Activated CD8-positive, alpha-beta memory T cell treated with anti-CD3 and anti-CD28 coated beads for 1 hour (primary cell): Measurements from ENCODE around the gene ZNF516.

Experiments
- DNase-seq, 2 donors: peaks; one replicate each; pipeline ENCODE4 v3.0.0-alpha.2; 2020; ENCODE audit warnings: low read depth in 1 of 2; ENCODE audit errors: extremely low read depth in 1 of 2

Gene ZNF516

DNA sequence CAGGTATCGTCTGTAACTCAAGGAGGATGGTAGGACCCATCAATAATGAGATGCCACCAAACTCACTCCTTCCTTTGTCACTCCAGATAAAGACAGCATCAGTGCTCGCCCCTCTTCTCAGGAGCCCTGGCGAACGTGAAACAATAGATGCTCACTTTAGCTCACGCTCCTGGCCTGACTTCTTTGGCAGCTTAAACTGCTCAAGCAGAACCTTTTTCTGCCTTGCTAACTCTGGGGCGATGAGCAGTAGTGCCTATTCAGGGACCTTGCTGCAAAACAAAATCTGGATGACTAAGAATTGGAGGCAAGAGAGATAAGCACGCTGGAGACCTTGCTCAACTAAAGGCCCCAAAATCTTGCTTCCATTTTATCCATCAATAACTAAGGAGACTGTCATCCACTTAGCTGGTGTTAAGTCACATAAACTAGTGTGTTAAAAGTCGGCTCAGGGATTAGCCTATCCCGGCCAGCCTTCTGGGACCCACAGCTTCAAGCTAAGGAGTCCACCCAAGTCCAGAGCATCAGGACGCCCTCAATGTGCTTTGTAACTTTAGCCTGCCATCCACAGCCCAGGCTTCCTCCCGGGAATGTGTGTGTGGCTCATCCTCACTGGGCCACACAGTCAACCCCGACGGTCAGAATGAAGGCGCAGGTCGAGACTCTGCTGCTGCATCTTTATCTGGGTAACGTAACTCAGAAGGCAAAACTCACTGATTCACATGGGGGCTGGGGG lies 38.9 kb downstream of the ZNF516 start:
- no peak for DNase-seq

GRCh38 chr18:76455003-76455676 lies 39.9 kb downstream of the ZNF516 start:
- DNase-seq, result no peak

GRCh38 chr18:76454418-76454817 lies 40.6 kb downstream of the ZNF516 start:
- no peak for DNase-seq

DNA sequence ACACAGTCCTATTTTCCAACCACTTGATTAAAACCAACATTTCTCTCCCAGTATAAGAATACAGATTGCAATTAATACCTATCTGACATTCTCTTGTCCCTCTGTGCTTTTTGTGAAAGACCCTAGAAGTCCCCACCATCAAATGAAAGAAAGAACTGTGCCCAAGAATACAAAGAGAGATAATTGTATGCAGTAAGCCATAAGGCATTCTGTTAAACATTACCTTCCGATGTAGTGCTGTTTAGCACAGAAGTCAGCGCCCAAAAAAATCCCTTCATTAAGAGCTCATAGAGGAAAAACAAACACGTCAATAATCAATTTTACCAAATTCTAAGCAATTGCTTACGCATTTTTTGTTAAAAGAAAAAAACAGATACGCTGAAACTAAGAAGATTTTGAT lies 41.1 kb downstream of the ZNF516 start:
- DNase-seq, result no peak

DNA sequence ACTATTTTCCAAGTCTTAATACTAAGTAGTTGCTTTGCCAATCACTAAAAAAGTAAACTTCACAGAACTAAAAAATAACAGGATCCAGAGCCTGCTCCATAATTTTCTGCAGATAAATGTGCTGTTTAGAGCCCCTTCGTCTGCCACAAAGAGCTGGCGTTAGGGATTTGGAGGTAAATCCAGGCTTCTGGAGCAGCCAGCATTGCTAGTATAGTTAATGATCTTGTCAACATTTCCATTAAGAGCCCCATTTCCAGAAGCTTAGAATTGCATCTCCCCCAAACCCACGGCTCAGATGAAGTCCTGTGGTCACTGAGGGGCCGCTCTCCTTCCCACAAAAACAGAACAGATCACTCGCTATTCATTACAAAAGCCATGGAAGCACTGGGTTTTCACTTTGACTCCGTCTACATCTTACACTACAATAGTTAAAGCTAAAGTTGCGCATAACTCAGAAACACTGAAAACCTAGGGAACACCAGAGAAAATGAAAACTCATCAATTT lies 41.9 kb downstream of the ZNF516 start:
- no peak for DNase-seq

DNA sequence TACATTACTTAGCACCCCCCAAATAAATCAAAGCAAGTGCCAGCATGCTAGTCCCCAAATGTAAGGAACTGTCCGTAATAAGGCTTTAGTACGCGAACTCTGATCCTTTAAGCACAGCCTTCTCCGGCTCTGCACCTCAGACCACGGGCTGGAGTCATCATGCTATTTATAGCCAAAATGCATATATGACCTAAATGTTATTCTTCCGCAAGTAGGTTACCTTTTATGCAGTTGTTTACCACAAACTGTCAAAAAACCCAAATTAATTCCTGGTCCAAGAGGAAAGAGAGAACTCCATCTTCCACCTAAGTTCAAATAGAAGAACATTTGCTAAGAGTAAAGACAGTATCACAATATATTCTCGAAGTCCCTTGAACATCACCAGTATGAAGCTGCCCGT lies 42.7 kb downstream of the ZNF516 start:
- no peak for DNase-seq

DNA sequence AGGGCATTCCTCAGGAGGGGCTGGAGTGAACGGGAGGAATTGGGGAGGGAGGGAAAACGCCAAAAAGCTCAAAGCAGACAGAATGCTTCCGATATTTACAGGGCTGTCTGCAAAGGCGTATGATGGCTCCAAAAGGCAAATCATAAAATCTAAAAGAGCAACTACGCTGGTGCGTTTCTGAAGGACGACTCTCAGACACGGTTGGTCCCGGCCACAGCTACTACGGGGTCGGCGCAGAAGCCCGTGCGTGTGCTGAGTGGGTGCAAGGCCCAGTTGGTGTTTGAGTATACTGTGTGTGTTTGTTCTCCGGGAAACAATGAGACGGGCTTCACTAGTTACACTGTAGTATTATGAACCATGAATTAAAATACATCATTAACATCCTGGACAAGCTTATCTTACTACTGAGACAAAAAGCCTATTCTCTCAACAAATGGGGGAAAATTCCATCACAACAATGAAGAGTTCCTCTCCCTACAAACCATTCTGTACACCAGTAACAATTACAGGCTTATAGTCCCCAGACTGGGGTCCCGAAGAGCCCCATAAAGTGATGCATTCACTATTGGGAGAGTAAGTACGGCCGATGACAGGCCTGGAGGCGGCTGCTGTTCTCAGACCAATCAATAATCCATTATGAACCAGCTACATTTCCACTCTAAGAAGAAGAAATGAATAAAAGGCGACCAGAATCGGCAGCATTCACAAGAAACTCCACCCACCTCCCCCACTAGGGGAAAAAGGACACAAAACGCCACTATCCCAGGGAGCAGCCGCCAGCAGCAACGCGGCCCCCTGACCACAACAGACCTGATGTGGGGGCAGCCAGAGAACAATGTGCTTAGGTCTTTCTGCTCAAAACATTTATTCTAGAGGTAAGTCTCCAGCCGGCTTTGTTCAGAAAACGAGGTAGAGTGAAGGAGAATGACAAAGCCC lies 43.4 kb downstream of the ZNF516 start:
- no peak for DNase-seq

- DNase-seq, result no peak
Measured at GRCh38 chr18:76450452-76451395, 44.3 kb downstream of the ZNF516 start.

- DNase-seq, result no peak
Measured at GRCh38 chr18:76449111-76449453, 46.0 kb downstream of the ZNF516 start.

GRCh38 chr18:76448256-76449110 lies 46.6 kb downstream of the ZNF516 start:
- no peak for DNase-seq

DNA sequence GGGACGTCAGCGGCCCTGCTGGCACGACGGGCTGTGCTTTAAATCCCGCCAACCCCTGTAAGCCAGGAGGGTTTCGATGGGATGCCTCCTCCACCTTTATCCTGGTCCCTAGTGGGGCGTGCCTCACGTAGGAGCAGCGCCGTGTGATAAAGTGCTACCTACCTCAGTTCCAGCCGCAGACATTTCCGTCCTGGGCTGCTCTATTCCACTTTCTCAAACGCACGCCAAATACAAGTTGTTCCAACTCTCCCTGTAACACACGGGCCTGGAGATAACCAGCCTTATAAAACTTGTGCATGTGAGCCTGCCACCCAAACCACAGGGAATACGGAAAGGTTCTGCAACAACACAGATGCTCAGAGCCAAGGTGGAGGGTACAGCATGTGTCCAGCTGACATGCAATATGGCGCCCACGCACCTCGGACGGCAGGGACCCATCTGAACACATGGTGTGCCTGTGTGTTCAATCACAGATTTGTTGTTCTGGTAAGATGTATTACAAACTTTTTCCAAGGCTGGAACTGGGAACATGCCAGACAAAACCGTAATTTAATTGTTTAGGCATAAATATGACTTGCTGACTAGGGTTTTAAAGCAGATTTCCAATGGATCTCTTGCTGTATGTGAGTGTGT lies 47.7 kb downstream of the ZNF516 start:
- DNase-seq, result no peak

- DNase-seq, result no peak
Measured at GRCh38 chr18:76446321-76447257, 48.5 kb downstream of the ZNF516 start.

- DNase-seq, result no peak
Measured at GRCh38 chr18:76445741-76446232, 49.3 kb downstream of the ZNF516 start.

GRCh38 chr18:76445275-76445674 lies 49.8 kb downstream of the ZNF516 start:
- no peak for DNase-seq

DNA sequence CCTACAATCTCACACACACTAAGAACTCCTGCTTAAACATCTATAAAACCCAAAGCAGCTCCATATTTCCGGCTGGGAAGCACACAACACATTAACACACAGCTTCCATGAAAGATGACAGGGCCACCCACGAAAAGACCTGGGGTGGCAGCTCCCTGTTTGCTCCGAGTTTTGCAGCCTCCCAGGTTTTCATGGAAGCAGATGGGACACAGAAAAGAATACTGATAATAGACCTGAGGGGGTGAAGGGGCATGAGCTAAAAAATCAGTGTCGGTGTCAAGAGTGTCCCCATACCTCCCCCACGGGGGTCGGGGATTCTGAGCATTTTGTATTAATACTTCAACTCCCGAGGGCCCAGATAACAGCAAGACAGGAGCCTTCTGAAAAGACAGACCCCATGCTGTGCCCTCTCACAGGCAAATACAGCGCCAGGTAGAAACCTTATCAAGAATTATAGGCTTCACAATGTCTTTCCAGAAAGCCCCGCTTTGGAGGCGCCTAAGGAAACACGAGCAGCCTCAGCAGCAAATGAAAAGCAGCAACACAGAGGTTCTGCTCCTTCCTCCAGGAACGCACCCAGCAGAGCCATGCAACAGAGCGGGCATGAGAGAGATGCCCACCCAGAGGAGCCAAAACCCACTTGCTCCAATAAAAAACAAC lies 50.5 kb downstream of the ZNF516 start:
- DNase-seq, result no peak

DNA sequence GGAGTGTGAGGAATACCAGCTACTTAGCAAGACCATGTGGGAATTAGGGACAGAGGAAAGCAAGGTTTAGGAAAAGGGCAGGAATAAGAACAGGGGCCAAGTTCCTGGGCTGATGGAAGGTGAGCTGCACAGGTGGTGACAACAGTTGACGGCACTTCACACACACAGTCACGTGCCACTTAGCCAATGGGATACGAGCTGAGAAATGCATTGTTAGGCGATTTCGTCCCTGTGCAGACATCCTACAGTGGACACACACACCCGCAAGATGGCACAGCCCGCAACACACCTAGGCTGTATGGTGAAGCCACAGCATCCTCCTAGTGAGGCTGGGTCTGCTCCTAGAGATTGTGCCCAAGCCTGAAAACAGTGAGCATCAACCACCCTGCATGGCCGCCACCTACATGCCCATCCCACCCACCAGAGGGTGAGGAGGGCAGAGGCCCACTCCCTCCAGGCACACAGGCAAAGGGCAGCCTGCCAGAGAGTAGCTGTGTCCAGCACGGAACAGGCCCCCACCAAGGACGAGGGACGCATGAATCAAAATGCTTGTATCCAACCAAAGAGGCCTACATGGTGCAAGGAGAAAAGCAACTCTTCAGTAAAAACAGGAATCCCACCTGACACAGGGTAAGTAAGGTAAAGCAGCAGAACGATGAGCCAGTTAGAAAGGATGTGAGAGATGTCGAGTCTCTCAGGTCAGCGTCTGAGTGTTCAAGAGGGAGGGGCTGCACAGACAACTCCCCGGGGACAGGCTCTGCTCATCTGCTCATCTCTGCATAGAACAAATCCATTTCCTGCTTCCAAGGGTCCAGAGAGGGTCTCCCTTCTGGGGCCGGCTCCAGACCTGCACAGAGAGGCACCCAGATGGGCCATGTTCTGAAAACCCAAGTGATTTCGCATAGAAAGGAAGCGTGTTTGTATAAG lies 51.3 kb downstream of the ZNF516 start:
- no peak for DNase-seq
